Activated CD8-positive, alpha-beta memory T cell treated with anti-CD3 and anti-CD28 coated beads, Interleukin-2, amount 50 U/mL, for 48 hours (primary cell): ENCODE measurements around the gene EHBP1.
"Not testable (repeated sequence)": the region's sequence is repeated elsewhere in the genome, so short reads cannot be mapped to it uniquely, and the experiment has no call there.

Source experiments
- DNase-seq: peaks from one replicate; pipeline ENCODE4 v3.0.0-alpha.2; 2020

EHBP1 gene

DNA sequence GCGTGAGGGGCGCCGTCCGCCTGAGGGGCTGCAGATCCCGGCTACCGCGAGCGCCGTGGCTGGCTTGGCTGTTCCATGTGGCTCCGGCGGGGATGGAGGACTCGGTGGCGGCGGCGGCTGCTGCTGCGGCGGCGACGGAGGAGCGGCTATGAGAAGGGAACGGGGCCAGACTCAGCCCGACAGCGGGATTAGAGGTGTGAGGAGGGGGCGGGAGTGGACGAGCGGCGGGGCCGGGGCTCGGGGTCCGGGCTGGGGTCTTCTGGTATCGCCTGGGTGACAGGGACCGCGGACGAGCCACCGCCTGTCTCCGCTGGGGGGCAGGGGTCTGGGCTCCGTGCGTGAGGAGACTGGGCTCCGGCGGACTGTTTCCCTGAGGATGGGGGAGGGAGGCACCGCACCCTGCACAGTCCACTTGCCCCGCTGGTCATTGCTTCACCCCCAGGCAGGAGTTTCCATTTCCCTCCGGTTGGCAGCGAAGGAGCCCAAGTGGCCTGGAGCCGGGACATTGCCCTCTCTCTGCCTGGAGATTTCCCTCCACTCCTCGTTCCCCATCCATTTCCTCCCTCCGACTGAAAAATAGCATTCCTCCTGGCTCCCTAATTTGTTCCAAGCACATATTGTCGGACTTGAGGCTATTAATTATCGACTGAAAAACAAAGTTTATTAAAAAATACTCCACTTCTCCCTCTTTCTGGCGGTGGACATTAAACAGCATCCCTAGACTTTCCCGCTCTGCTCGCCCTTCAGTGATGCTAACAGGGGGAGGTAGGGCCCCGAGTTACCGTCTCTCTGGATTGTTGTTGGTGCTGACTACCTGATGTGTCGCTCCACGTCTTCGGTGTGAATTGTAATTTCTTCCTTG, 577 bp downstream of the EHBP1 start:
- peak; percentile 72 for DNase-seq

- DNase-seq, result no peak
Measured at GRCh38 chr2:62706721-62707521, 1.4 kb downstream of the EHBP1 start.

GRCh38 chr2:62708751-62709150, 3.2 kb downstream of the EHBP1 start:
- no peak for DNase-seq

DNA sequence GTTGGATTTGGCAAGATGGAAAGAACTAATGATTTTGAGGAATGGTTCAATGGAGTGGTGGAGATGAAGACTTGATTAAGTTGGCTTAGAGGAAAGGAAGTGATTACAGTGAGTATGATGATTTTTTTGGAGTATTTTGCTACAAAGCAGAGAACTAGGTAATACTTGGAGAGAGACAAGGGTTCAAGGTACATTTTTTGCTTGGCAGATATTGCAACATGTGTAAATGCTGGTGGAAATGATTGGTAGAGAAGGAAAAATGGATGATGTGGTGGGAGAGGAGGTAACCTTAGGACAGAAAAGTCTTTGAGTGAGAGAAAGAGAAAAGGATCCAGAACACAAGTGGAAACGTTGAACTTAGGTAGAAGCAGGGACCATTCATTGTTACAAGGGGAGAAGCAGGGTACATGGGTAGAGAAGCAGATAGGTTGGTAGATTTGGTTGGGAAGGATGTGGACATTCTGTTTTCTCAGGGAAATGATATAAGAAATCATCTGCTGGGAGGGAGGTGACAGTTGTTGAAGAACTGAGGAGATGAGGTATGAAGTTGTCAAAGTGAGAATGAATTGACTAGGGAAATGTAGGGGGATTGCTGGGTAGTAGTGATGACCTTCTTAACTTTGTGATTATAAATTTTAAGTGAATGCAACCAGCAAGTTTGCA, 6.5 kb downstream of the EHBP1 start:
- DNase-seq, result no peak

- DNase-seq, result not testable (repeated sequence)
Measured at GRCh38 chr2:62713196-62713595, 7.7 kb downstream of the EHBP1 start.

DNA sequence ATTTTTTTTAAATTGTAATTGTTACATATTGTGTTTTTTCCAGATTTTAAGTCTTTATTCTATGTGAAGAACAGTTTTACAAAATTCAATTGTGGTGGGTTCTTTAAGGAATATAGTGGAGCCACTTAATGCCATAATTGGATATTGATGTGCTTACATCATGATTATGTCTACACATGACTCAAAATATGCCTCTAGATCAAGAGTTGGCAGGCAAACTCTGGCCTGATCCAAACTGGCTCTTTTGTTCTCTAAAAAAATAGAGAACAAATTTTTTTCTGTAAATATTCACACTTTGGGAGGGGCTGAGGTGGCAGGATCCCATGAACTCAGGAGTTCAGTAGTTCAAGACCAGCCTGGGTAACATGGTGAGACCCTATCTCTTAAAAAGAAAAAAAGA, 8.3 kb downstream of the EHBP1 start:
- no peak for DNase-seq

- no peak for DNase-seq
Measured at GRCh38 chr2:62716768-62717167, 11.3 kb downstream of the EHBP1 start.

DNA sequence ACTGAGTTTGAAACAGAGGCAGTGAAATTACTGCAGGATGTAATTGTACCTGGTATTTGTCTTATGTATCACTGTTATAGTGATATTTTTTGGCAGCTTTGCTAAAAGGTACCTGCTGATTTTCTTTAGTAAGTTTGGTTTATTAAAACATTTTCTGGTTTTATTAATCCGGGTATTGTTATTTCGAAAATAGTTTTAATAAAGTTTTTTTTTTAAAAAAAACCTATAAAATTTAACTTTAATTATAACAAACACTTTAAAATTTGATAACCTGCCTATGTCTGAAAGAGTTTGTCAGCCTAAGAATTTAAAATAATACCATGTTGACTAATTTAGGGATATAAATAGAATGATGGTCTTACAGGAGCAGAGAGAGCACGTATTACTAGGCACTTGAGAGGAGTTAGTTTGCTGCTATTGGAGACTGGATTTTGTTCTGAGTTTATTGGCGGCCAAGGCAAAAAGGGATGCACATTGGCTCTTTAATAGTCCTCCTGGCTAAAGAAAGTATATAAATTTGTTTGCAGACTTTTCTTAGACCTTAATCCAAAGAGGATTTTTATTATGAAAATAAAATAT, 12.1 kb downstream of the EHBP1 start:
- DNase-seq, result no peak

DNA sequence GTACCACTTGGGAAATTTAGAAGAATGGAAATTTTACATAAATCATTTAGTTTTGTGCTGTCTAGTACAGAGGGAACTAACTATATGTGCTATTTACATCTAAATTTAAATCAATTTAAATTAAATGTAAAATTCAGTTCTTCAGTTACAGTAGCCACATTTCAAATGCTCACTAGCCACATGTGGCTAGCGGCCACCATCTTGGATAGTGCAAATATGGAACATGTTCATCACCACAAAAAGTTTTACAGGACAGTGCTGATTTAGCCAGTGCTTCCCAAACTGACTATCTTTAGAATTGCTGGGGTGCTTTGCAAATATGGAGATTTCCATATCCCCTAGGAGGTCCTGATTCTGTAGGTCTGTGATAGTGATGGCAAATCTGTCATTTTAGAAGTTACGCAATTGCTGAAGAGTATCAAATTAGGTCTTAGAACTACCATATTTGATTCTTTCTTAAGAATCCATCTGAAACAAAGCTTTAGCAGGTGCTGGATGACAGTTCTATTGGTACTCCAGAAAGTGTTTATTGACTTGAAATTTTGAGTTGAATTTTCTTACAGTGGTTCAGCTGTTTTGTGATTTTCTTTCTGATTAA, 12.8 kb downstream of the EHBP1 start:
- no peak for DNase-seq

DNA sequence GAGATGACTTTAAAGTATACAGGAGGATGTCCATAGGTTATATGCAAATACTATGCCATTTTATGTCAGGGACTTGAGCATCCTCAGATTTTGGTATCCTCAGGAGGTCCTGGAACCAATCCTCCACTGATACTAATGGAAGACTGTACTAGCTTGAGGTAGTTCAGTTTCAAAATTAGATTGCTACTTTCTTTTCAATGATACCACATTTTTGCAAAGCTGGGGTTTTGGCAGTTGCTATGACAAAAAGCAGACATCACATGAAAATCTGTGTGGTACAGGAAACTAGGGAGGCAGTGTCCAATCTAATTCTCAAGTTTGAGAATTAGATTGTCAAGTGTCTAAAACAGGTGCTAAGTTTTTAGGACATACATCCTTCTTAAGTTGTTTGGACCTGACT, 14.2 kb downstream of the EHBP1 start:
- no peak for DNase-seq

DNA sequence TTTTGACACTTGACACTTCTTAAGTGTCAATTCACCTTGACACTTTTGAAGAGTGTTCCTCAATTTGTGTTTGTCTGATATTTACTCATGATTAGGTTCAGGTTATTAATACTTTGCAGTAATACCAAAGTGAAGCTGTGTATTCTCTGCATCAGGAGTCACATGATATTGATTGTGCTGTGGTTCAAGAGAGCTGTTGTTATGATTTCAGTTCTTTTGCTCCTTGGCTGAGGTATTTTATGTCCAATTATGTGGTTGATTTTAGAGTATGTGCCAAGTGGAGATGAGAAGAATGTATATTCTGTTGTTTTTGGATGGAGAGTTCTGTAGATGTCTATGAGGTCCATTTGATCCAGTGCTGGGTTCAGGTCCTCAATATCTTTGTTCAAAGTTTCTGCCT, 17.2 kb downstream of the EHBP1 start:
- no peak for DNase-seq

- no peak for DNase-seq
Measured at GRCh38 chr2:62723253-62723652, 17.7 kb downstream of the EHBP1 start.

DNA sequence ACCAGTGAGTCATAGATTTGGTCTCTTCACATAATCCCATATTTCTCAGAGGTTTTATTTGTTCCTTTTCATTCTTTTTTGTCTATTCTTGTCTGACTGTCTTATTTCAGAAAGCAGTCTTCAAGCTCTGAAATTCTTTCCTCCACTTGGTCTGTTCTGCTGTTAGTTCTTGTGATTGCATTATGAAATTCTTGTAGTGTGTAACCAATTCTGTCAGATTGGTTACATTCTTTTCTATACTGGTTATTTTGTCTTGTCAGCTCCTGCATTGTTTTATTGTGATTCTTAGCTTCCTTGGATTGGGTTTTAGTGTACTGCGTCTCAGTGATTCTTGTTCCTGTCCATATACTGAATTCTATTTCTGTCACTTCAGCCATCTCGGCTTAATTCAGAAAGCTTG, 18.6 kb downstream of the EHBP1 start:
- DNase-seq, result no peak

- DNase-seq, result no peak
Measured at GRCh38 chr2:62724886-62725711, 19.6 kb downstream of the EHBP1 start.

DNA sequence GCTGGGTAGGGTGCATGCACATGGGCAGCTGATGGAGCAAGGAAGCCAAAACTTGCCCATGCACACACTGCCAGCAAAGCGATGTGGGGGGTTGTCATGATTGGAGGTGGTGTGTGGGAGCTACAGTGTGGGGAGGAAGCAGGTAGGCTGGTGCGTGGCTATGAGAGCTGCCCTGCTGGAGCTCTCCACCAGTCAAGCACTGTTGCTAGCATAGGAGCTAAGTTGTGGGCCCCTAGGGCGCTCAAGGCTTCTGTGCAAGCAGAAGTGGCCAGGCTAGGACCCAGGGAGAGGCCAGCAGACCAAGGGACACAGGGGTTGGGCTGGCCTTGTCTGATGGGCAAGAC, 20.2 kb downstream of the EHBP1 start:
- no peak for DNase-seq

- no peak for DNase-seq
Measured at GRCh38 chr2:62727259-62727867, 21.9 kb downstream of the EHBP1 start.

DNA sequence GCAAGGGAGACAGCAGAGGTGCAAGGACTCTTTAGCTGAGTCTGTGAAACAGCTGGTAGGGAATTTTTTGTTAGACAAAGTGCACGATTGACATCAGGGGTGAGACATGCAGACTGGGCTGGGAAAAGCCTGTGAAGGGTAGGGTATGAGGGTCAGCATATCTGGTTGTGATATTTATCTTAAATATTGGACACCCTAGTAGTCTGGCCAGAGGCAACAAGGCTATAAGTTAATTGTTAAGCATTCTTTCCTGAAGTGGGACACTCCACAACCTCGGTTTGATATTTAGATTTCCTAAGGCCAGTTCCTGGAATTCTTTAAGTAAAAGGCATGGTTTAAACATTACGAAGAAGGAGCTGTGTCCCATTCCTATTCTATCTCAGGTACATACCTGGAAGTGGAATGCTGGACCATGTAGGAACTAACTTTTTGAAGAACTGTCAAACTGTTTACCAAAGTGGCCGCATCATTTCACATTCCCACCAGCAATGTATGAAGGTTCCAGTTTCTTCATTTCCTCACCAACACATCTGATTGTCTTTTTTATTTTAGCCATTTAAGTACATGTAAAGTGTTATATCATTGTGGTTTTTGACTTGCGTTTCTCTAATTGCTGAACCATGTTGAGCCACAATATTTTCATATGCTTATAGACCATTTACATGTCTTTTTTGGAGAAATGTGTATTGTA, 22.5 kb downstream of the EHBP1 start:
- DNase-seq, result no peak

DNA sequence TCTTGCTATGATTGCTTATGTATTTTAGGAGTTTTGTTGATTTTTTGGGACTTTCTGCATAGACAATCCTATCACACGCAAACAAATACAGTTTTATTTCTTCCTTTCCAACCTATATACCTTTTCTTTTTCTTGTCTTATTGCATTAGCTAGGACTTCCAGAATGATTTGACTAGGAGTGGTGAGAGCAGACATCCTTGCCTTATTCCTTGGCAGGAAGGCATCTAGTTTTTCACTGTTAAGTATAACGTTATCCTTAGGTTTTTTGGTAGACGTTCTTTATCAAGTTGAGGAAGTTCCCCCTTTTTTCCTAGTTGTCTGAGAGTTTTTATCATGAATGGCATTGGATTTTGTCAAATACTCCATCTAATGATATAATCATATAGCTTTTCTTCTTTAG, 25.8 kb downstream of the EHBP1 start:
- no peak for DNase-seq

DNA sequence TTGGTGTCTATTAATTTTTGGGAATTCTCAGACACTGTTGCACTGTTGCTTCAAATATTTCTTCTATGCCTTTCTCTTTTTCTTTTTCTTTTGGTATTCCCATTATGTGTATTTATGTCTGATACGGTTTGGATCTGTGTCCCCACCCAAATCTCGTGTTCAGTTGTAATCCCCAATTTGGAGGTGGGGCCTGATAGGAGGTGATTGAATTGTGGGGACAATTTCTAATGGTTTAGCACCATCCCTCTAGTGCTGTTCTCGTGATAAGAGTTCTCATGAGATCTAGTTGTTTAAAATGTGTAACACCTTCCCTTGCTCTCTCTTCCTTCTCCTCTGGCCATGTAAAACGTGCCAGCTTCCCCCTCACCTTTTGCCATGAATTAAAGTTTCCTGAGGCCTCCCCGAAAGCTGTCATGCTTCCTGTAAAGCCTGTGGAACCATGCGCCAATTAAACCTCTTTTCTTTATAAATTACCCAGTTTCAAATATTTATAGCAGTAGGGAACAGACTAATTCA, 26.8 kb downstream of the EHBP1 start:
- DNase-seq, result no peak

- no peak for DNase-seq
Measured at GRCh38 chr2:62733546-62733945, 28.0 kb downstream of the EHBP1 start.
